Central memory CD8-positive, alpha-beta T cell (primary cell): ENCODE data around the gene KCNQ1.

Experiments used
- ATAC-seq: fragments of 150-1000 bp; cut with Tn5 transposase; replicated peaks from 2 replicates; pipeline ENCODE4 v1.10.0; 2022; ENCODE audit warnings: mild to moderate bottlenecking, moderate FRiP score, moderate number of reproducible peaks; ENCODE audit not compliant: poor library complexity, severe bottlenecking; ENCODE audit errors: extremely low read depth
- DNase-seq, 2 donors: peaks; one replicate each; pipeline ENCODE4 v3.0.0; 2021; ENCODE audit warnings: low spot score in 2 of 2
- H3K27ac Mint-ChIP-seq: one replicate; pipeline ENCODE4 v1.8.0; 2022; ENCODE audit warnings: low read depth, mild to moderate bottlenecking, moderate library complexity, mixed read lengths
- H3K27me3 Mint-ChIP-seq: one replicate; pipeline ENCODE4 v1.8.0; 2022; ENCODE audit warnings: mixed read lengths
- H3K36me3 Mint-ChIP-seq: one replicate; pipeline ENCODE4 v1.8.0; 2022; ENCODE audit warnings: mild to moderate bottlenecking, moderate library complexity, mixed read lengths; ENCODE audit not compliant: insufficient read depth
- H3K4me1 Mint-ChIP-seq: one replicate; pipeline ENCODE4 v1.8.0; 2022; ENCODE audit warnings: mixed read lengths
- H3K4me3 Mint-ChIP-seq: one replicate; pipeline ENCODE4 v1.8.0; 2022; ENCODE audit warnings: mild to moderate bottlenecking, moderate library complexity, mixed read lengths
- H3K9me3 Mint-ChIP-seq: one replicate; pipeline ENCODE4 v1.8.0; 2022; ENCODE audit warnings: mixed read lengths

Gene KCNQ1

DNA sequence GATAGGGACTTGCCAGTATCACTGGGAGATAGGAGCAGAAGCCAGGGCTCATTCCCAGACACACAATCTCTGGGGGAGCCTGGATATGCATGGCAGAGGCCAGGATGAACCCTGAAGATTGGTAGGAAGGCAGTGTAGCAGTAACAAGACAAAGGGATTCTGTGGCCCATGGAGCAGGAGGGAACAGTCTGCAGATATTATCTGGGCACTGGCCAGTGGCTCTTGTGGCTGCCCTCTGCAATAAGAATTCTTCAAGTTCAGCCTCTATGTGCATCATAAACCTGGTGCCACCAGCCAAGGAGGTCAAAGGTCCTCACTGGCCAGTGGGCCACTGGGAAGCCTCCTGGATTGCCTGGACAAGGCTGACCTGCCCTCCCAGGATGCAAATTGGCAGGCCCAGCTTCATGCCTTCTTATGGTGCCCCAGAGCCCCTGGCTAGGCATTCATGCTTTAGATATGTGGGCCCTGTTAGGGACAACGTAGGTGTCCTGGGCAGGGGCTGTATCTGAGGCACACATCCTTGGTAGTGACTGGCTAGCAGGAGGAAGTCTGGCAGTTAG is 225.8 kb downstream of the KCNQ1 start:
- Mint-ChIP-seq H3K9me3 (no peaks in the 10 kb centered on the region), H3K4me3 (no peak overlapping the region), H3K36me3 (no peaks in the 10 kb centered on the region), H3K4me1 (no peaks in the 10 kb centered on the region), H3K27me3 (no peaks in the 10 kb centered on the region), H3K27ac (peak overlapping the region; percentile 16)
- DNase-seq (peak in 1 of 2 donors; percentile 7), ATAC-seq (no peak)

GRCh38 chr11:2671748-2672147 is 226.9 kb downstream of the KCNQ1 start:
- H3K4me1 Mint-ChIP-seq: no peaks in the 10 kb centered on the region
- ATAC-seq (no peak), DNase-seq (peak; percentile 0 to 9)
- no peak overlapping the region for H3K27ac Mint-ChIP-seq
- H3K4me3 Mint-ChIP-seq: no peak overlapping the region
- H3K36me3 Mint-ChIP-seq: no peaks in the 10 kb centered on the region
- no peaks in the 10 kb centered on the region for H3K9me3 Mint-ChIP-seq
- H3K27me3 Mint-ChIP-seq: no peaks in the 10 kb centered on the region

- no peaks in the 10 kb centered on the region for H3K4me1 Mint-ChIP-seq
- H3K27me3 Mint-ChIP-seq: no peaks in the 10 kb centered on the region
- H3K9me3 Mint-ChIP-seq: no peaks in the 10 kb centered on the region
- ATAC-seq: no peak
- no peaks in the 10 kb centered on the region for H3K36me3 Mint-ChIP-seq
- DNase-seq: peak; percentile 5 to 10
- H3K27ac Mint-ChIP-seq: no peak overlapping the region
- H3K4me3 Mint-ChIP-seq: no peak overlapping the region
Measured at GRCh38 chr11:2672553-2673249, 227.9 kb downstream of the KCNQ1 start.

- ATAC-seq (no peak), DNase-seq (no peak)
- H3K36me3 Mint-ChIP-seq: no peaks in the 10 kb centered on the region
- H3K27me3 Mint-ChIP-seq: no peaks in the 10 kb centered on the region
- H3K9me3 Mint-ChIP-seq: no peaks in the 10 kb centered on the region
- H3K4me3 Mint-ChIP-seq: no peak overlapping the region
- no peaks in the 10 kb centered on the region for H3K4me1 Mint-ChIP-seq
- H3K27ac Mint-ChIP-seq: no peak overlapping the region
Measured at GRCh38 chr11:2673250-2673610, 228.4 kb downstream of the KCNQ1 start.

DNA sequence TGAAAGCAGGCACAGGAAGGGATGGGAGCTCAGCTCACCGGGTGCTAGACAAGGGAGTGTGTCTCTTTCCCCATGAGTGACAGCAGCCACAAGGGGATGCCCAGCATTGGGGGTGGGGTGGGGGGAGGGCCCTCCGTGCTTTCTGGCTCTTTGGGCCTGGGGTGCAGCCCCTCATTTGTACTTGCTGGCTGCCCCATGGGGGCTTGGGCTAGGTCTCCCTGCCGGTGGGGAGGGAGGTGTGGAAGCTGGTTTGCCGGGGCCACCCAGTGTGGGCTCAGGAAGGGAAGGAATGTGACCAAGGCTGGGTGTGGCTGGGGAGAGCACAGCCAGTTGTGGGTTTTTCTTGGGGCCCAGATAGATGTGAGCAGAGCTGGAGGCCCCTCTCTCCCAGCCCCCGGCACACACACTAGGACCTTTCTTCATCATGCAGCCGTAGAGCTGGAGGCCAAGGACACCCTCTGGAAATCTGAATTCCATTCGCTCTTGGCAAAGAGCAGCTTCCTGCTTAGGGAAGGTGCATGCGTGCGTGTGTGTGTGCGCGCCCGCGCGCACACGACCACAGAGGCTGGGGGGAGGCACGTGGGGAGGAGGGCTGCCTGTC is 229.2 kb downstream of the KCNQ1 start:
- Mint-ChIP-seq H3K27ac (no peak overlapping the region), H3K36me3 (no peaks in the 10 kb centered on the region), H3K27me3 (no peaks in the 10 kb centered on the region), H3K4me1 (no peaks in the 10 kb centered on the region), H3K9me3 (no peaks in the 10 kb centered on the region), H3K4me3 (no peak overlapping the region)
- DNase-seq (no peak), ATAC-seq (no peak)

GRCh38 chr11:2674658-2675131 is 229.9 kb downstream of the KCNQ1 start:
- no peaks in the 10 kb centered on the region for H3K4me1 Mint-ChIP-seq
- H3K4me3 Mint-ChIP-seq: no peak overlapping the region
- no peaks in the 10 kb centered on the region for H3K27me3 Mint-ChIP-seq
- H3K36me3 Mint-ChIP-seq: no peaks in the 10 kb centered on the region
- ATAC-seq: no peak
- no peaks in the 10 kb centered on the region for H3K9me3 Mint-ChIP-seq
- no peak overlapping the region for H3K27ac Mint-ChIP-seq
- no peak for DNase-seq

DNA sequence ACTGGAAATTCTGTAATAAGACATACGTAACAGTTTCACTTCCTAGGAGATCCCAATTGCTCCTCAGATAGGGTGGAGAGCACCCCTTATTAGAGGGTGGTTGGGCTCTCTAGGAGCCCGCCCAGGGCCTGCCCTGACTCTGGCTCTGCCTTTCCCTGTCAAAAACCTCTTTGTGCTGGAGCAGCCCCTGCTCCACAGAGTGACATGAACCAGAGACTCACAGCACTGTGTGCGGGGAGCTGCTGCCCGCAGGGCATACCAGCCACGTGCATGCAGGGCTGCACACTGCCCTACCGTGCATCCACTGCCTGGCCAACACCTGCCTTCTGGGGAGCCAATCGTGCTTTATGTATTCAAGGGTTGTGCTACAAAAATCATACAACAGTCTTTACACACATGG is 230.7 kb downstream of the KCNQ1 start:
- Mint-ChIP-seq H3K27ac (no peak overlapping the region), H3K4me1 (no peaks in the 10 kb centered on the region)

DNA sequence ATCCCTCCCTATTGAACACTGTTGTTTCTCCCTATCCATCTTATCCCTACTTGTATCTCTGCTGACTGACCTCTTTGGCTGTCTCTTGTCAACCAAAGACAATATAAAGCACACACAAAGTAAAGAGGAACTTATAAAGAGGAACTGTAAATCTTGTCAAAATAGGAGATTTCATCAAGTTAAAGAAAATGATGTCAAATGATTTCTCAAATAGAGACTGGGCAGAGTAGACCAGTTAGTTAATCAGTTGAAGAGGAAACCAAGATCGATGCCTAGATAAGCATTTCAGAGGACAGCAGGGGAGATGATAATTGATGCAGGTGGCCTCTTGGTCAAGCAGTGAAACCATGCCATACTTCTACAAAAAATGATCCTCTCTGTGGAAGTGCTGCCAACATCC is 232.3 kb downstream of the KCNQ1 start:
- no peaks in the 10 kb centered on the region for H3K9me3 Mint-ChIP-seq
- H3K27ac Mint-ChIP-seq: no peak overlapping the region
- H3K27me3 Mint-ChIP-seq: no peaks in the 10 kb centered on the region
- no peaks in the 10 kb centered on the region for H3K36me3 Mint-ChIP-seq
- H3K4me3 Mint-ChIP-seq: no peak overlapping the region
- ATAC-seq: no peak
- H3K4me1 Mint-ChIP-seq: no peaks in the 10 kb centered on the region
- DNase-seq: no peak

More for the DNA sequence above, 230.7 kb downstream of the KCNQ1 start:
- Mint-ChIP-seq H3K36me3 (no peaks in the 10 kb centered on the region), H3K9me3 (no peaks in the 10 kb centered on the region), H3K4me3 (no peak overlapping the region), H3K27me3 (no peaks in the 10 kb centered on the region)
- no peak for DNase-seq
- no peak for ATAC-seq

GRCh38 chr11:2678396-2678795 is 233.6 kb downstream of the KCNQ1 start:
- ATAC-seq (no peak), DNase-seq (no peak)
- Mint-ChIP-seq H3K4me3 (no peak overlapping the region), H3K36me3 (no peaks in the 10 kb centered on the region), H3K9me3 (no peaks in the 10 kb centered on the region), H3K27me3 (no peaks in the 10 kb centered on the region), H3K4me1 (no peaks in the 10 kb centered on the region), H3K27ac (peak overlapping the region; percentile 17)

DNA sequence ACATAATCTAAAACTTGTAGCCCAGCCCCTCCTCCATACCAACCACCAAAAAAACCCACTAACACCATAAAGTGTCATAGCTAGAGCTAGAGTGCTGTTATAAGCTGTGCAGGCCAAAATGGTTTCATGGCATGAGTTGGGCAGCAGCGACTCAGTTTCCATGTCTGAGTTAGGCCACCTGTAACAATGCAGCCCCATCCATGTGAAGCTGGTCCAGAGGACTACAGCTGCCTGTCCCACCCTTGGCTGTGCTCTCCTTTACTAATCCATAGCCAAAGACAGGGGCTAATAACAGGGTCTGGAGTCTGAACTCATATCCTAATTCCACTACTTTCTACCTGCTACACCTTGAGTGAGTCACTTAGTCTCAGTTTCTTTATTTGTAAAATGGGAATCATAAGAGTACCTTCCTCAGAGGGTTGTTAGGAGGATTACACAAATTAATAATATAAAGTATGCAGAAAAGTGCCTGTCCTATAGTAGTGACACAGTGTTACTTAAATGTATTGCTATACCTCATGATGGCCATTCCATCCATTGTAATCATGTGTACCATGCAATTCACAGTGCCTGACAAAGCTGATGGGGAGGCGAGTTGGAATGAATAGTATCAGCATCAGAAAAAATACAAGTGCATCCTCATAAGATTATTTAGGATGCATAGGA is 234.3 kb downstream of the KCNQ1 start:
- no peak for DNase-seq
- ATAC-seq: no peak
- peaks cover 1% of the 10 kb centered on the region for H3K36me3 Mint-ChIP-seq
- H3K27me3 Mint-ChIP-seq: no peaks in the 10 kb centered on the region
- no peaks in the 10 kb centered on the region for H3K9me3 Mint-ChIP-seq
- no peak overlapping the region for H3K4me3 Mint-ChIP-seq
- no peak overlapping the region for H3K27ac Mint-ChIP-seq
- H3K4me1 Mint-ChIP-seq: no peaks in the 10 kb centered on the region

GRCh38 chr11:2681408-2682145 is 236.8 kb downstream of the KCNQ1 start:
- Mint-ChIP-seq H3K27me3 (no peaks in the 10 kb centered on the region), H3K4me3 (no peak overlapping the region), H3K4me1 (no peaks in the 10 kb centered on the region), H3K9me3 (no peaks in the 10 kb centered on the region), H3K27ac (no peak overlapping the region), H3K36me3 (peaks cover 1% of the 10 kb centered on the region)
- DNase-seq (no peak), ATAC-seq (no peak)

GRCh38 chr11:2683806-2684205 is 239.0 kb downstream of the KCNQ1 start:
- Mint-ChIP-seq H3K4me3 (no peak overlapping the region), H3K9me3 (no peaks in the 10 kb centered on the region), H3K4me1 (no peaks in the 10 kb centered on the region), H3K36me3 (peaks cover 1% of the 10 kb centered on the region), H3K27ac (no peak overlapping the region), H3K27me3 (no peaks in the 10 kb centered on the region)
- DNase-seq (no peak), ATAC-seq (no peak)
